ENCODE data around the gene SERPINF2.
"Not testable (repeated sequence)": the region's sequence is repeated elsewhere in the genome, so short reads cannot be mapped to it uniquely, and the experiment has no call there.

Gene SERPINF2

DNA sequence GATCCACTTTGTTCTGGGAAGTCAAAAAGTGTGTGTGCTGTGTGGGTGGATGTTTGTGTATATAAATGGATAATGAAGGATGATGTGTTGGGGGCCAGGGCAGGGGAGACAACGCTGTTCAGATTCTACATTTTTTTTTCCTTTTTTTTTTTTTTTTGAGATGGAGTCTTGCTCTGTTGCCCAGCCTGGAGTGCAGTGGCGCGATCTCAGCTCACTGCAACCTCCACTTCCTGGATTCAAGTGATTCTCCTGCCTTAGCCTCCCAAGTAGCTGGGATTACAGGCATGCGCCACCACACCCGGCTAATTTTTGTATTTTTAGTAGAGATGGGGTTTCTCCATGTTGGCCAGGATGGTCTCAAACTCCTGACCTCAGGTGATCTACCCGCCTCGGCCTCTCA is 22.0 kb downstream of the SERPINF2 start:
- DNase-seq: not testable (repeated sequence)

DNA sequence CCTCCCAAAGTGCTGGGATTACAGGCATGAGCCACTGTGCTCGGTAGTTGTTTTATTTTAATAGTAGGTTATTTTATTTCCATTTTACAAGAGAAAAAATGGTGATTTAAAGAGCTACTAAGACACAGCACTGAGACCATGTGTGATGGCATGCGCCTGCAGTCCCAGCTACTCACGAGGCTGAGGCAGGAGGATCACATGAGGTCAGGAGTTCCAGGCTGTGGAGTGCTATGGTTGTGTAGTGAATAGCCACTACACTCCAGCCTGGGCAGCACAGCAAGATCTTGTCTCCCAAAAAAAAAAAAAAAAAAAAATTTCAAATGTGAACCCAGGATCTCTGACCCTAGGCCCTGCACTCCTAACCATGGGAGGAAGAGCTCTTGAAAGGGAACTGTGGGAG is 22.9 kb downstream of the SERPINF2 start:
- DNase-seq: no peak

DNA sequence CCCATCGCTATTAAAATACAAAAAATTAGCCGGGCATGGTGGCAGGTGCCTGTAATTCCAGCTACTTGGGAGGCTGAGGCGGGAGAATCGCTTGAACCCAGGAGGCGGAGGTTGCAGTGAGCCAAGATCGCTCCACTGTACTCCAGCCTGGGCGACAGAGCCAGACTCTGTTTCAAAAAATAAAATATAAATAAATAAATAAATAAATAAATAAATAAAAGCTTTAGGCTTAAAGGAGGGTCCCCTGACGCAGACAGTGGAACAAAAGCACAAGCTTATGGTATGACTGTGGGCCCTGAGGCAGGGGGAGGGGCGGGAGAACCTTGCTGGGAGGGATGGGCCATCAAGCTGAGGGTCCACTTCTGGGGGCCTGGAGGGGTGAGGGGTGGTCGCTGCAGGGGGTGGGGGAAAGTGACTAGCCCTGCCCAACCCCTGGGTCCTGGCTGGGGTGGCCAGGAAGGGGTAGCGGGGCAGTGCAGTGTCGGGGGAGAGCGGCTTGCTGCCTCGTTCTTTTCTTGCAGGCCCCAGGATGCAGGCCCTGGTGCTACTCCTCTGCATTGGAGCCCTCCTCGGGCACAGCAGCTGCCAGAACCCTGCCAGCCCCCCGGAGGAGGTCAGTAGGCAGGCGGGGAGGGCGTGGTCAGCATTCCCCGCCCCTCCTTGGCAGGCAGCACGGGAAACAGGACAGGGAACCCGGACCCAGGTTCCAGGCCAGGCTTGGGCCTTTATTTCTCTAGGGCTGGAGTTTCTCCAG is 23.9 kb downstream of the SERPINF2 start:
- DNase-seq: no peak

DNA sequence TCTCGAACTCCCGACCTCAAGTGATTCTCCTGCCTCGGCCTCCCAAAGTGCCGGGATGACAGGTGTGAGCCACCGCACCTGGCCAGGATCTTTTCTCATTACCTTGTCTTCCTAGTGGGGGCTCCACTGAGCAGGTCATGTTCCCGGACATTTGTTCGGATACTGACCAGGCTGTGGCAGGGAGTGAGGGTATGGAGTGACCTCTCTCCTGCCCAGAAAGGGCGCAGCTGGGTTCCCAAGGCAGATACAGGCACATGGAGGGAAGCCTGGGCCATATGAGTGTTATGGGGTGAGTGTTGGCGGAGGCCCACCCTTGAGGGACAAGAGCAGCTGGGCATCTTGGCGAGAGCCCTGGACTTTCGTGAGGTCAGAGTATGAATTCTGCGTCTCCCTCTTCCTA is 24.7 kb downstream of the SERPINF2 start:
- no peak for DNase-seq

DNA sequence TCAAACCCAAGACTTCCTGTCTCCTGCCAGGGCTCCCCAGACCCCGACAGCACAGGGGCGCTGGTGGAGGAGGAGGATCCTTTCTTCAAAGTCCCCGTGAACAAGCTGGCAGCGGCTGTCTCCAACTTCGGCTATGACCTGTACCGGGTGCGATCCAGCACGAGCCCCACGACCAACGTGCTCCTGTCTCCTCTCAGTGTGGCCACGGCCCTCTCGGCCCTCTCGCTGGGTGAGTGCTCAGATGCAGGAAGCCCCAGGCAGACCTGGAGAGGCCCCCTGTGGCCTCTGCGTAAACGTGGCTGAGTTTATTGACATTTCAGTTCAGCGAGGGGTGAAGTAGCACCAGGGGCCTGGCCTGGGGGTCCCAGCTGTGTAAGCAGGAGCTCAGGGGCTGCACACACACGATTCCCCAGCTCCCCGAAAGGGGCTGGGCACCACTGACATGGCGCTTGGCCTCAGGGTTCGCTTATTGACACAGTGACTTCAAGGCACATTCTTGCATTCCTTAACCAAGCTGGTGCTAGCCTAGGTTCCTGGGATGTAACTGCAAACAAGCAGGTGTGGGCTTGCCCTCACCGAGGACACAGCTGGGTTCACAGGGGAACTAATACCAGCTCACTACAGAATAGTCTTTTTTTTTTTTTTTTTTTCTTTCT is 27.3 kb downstream of the SERPINF2 start:
- no peak for DNase-seq

DNA sequence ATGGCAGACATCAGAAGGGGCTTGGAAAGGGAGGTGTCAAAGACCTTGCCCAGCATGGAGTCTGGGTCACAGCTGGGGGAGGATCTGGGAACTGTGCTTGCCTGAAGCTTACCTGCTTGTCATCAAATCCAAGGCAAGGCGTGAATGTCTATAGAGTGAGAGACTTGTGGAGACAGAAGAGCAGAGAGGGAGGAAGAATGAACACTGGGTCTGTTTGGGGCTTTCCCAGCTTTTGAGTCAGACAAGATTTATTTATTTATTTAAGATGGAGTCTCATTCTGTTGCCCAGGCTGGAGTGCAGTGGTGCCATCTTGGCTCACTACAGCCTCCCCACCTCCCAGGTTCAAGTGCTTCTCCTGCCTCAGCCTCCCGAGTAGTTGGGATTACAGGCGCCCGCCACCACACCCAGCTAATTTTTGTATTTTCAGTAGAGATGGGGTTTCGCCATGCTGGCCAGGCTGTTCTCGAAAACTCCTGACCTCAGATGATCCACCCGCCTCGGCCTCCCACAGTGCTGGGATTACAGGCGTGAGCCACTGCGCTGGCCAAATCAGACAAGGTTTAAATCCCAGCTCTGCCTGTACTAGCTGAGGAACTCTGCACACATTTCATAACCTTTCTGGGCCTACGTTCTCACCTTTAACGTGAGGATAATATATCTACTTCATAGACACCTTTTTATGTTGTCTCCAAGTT is 30.5 kb downstream of the SERPINF2 start:
- DNase-seq: not testable (repeated sequence)

DNA sequence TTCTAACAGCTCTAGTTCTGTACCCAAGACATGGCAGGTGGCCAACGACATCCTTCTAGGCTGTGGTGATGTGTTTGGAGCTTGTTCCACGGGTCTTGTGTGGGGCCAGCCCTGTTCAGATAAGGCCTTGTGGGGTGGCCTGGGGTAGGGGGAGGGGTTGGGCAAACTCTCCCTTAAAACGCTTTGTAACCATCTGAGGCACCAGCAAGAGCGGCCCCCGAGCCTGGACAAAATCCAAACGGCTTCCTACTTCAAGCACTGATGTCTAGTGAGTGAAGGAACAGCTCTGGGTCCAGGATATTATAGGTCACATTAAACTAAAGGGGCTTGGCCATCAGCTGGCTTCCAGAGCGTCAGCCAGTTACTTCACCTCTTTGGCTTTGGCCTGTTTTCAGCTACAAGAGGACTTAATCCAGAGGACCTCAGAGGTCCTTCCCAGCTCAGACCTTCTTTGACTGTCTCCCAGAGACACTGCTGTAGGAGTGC is 31.1 kb downstream of the SERPINF2 start:
- no peak for DNase-seq

DNA sequence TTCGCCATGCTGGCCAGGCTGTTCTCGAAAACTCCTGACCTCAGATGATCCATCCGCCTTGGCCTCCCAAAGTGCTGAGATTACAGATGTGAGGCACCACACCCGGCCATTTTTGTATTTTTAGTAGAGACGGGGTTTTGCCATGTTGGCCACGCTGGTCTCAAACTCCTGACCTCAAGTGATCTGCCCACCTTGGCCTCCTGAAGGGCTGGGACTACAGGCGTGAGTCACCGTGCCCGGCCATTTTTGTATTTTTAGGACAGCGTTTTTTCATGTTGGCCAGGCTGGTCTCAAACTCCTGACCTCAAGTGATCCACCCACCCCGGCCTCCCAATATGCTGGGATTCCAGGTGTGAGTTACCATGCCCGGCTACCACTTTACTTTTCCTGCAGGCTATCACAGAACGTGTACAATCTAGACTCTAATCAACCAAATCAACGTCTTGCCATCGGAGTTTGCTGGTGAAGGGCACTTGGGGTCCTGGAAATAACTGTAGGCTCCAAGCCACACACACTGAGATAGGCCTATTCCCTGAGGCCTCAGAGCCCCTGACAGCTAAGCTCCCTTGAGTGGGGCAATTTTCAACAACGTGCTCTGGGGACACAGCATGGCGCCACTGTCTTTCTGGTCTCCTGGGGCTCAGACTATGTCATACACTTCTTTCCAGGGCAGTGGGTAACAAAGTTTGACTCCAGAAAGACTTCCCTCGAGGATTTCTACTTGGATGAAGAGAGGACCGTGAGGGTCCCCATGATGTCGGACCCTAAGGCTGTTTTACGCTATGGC is 31.9 kb downstream of the SERPINF2 start:
- no peak for DNase-seq

DNA sequence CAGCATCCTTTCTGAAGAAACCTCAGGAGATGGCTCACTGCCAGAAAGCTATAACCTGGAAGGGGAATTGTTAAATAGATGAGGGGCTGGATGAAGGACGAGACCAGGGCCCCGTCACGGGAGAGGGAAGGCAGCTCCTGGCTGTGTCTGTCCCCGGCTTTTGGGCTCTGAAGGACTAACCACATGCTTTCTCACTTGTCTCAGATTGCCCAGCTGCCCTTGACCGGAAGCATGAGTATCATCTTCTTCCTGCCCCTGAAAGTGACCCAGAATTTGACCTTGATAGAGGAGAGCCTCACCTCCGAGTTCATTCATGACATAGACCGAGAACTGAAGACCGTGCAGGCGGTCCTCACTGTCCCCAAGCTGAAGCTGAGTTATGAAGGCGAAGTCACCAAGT is 33.7 kb downstream of the SERPINF2 start:
- DNase-seq: no peak

DNA sequence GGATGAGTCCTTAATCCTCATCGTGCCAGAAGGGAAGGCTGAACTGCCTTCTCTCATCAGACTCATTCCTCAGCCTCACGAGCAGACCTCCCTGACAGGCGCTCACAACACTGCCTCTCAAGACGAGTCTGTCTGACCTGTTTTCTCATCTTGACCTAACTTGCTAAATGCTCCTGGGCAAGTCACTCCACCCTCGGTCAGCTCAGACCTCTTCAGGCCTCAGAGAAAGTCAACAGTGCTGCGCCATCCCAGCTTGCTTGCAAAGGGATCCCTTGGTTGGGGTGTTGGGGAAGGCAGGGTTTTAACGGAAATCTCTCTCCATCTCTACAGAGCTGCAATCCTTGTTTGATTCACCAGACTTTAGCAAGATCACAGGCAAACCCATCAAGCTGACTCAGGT is 34.2 kb downstream of the SERPINF2 start:
- DNase-seq: no peak

DNA sequence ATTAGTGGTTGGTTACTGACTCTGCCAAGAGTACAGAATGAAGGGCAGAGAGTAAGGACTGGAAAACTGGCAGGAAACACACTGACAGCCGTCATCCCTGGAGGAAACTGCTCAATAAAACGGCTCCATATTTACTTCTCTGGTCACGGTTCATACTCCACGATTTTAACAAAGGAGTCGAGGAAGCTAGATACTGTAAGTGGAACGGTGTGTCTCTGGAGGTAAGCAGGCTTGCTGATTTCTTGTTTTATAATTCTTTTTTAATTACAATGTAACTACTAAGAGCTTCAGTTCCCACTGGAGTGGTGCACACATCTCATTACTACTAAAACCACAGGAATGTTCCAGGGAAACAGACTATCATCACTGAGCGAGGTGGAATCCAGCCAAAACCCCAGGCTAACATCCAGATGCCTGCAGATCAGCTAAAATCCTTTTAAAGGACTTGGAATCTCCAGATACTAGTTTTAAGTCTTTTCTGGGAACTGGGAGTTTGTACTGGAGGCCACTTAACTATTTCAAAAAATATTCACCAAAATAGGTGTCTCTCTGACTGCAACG is 37.0 kb downstream of the SERPINF2 start:
- DNase-seq: no peak

DNA sequence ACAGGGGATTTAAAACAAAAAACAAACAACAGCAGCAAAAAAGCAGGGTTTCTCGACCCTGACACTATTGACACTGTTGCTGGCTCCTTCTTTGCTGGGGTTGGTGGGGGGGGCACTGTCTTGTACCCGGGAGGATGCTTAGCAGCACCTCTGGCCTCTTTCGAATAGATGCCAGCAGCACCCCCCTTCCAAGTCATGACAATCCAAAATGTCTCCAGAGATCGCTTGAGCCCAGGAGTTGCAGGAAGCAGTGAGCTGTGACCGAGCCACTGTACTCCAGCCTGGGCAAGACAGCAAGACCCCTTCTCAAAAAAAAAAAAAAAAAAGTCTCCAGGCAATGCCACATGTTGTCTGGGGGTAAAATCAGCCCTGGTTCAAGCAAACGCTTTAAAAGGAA is 39.5 kb downstream of the SERPINF2 start:
- DNase-seq: no peak

DNA sequence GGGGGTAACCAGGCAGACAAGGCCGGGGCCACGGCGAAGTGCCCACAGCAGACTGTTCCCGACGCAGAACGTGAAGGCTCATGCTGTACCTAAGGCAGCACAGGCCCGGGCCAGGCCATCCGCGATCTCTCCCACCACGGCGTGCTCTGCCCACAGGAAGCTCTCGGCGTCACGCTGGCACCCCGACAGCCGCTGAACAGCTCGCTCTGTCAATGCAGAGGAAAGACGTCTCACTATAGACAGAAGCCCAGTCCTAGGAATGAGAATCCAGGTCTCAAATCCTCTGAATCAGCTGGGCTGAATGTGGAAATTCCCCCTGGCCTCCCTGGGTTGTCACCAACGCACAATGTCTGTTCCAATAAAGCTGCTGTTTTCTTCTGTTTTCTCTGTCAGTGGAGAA is 40.6 kb downstream of the SERPINF2 start:
- DNase-seq: no peak

DNA sequence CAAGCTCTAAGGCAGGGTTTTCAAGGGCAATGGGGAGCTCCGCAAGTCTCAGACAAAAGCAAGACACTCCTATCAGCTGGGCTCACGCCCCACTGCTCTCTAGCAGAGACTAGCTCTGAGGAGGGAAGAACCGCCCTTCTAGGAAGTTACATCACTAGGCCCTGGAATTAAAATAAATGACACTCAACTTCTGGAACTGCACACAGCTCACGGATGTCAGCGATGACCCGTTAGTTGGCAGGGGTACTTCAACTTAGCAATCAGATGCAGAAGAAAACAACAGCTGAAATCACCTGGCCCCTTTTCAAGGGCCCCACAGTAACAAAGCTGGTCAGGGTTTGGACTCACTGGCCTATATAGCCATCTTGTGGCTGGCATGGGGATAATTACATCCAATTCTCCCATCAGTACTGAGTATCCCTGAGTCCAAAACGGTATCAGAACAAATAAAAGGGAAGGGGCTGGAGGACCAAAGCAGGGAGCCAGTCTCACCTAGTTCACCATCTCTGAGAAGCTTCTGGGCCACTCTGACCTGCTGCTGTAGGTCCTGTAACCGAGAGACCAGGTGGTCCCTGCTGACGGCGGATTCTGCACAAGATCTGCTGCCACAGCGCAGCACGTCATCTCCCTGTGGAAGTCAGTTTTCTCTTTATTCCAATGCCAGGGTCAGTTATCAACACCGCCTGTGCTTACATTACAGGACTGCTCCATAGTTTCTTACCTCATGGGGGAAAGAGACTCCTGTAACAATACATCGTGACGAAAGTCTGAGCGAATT is 41.4 kb downstream of the SERPINF2 start:
- no peak for DNase-seq

DNA sequence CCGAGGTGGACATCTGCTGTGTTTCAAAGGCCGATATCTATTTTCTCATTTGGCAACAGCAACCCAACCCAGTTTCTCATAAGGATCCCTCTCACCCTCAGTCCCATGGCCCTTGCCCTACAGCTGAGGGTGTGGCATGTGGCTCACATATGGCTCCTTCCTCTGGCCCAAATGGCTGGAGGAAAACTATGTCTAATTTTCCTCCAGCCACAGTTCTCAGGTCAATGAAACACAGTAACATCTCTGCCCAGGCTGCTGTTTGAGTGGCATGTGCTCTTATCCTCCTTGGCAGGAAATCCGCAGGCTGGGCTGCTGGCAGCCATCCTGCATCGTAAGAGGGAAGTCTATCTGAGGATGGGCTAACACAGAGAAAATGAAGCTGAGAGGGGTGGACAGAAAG is 43.3 kb downstream of the SERPINF2 start:
- DNase-seq: no peak

DNA sequence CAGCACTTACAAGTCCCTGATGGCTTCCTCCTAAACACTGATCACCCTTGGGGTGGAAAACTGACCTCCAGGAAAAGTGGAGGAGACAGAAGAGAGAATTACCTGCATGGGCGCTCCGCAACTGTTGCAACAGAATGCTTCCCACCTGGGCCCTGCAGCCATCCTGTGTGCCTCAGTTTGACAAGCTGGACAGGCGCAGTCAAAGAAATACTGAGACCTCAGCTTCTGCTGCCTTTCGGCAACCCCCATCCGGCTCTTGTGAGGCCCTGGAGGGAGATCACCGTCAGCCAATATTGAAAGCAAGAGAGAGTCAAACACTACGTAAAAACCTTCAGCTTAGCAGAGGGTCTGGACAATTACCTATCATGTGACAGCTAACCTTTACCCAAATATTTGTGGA is 44.0 kb downstream of the SERPINF2 start:
- no peak for DNase-seq

DNA sequence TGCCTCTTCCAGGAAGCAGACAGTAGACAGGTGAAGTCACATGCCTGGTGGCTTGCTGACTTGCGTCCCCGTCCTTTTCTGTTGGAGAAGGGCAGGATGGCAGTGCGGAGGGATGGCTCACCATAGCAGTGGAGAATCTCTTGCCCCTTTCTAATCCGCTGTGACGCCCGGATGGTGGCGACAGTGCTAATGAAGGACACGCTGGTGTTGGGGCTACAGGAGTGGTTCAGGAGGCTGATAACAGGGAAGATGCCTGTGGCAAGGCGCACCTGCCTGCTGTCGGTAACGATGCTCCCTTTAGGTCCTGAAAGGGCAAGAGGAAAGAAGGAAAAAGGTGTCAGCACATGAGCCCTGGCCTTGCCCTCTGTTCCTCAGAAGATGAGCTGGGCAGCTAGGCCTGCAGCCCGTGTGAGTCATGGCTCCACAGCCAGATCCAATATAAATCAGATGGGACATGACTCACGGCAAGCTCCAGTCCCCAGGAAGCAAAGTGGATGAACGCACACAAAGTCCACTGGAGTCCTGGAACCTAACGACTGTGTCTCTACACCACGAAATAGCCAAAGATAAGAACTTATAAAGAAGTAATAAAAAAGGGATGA is 44.7 kb downstream of the SERPINF2 start:
- no peak for DNase-seq

DNA sequence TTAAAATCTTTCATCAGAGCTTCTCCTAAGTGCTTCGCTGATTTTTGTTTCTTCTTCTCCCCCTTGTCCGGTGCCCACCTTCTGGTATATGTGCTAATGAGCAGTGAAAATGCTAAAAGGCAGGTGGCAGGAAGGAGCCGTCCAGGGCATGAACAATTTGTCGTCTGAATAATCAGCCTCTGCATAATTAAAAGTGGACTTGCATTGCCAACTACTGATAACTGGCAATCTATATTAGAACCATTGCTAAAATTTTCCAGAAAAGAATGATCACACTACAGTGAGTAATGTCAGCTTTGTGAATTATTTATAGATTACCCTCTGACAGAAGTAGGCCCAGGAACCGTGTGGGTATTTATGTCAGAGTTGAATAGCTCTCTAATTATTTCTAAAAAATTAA is 47.3 kb downstream of the SERPINF2 start:
- DNase-seq: no peak

DNA sequence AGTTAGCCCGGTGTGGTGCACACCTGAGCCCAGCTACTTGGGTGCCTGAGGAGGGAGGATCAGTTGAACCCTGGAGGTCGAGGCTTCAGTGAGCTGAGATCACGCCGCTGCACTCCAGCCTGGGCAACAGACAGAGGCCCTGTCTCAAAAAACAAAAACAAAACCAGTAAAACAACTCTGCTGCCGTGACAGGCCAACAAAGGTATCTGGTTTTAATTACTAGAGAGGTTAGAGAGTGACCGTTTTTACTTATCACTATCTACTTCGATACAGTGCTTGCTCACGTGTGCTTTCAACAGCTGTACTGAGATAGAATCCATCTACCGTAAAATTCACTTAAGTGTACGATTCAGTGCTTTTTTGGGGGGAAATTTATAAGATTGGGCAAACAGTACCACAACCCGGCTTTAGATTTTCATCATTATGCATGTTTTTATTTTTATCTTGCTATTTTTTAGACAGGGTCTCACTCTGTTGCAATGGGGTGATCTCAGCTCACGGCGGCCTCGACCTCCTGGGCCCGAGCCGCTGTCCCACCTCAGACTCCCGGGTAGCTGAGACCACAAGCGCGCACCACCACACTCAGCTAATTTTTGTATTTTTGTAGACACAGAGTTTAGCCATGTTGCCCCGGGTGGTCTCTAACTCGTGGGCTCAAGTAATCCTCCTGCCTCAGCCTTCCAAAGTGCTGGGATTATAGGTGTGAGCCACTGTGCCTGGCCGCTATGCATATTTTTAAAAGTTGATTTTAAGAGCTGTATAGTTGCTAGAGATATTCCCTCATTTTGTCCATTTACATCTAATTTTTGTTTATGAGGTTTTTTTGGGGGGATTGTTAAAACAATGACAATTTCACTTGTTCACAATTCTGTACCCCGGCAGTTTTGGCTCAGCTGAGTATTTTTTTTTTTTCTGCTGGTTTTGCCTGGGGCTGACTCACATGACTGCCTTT is 50.1 kb downstream of the SERPINF2 start:
- no peak for DNase-seq

DNA sequence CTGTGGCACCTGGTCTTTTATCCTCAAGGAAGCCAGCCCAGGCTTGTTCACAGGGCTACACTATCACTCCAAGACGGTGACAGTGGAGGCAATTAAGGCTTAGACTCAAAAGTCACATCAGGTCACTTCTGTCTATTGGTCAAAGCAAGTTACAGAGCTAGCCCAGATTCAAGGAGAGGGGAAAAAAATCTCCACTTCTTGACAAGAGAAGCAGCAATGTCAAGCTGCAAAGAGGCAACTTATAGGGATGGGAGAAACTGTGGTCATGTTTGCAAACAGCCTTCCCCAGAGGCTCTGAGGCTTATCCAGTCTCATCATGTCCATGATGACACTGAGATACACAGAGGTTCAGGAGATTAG is 50.8 kb downstream of the SERPINF2 start:
- no peak for DNase-seq

DNA sequence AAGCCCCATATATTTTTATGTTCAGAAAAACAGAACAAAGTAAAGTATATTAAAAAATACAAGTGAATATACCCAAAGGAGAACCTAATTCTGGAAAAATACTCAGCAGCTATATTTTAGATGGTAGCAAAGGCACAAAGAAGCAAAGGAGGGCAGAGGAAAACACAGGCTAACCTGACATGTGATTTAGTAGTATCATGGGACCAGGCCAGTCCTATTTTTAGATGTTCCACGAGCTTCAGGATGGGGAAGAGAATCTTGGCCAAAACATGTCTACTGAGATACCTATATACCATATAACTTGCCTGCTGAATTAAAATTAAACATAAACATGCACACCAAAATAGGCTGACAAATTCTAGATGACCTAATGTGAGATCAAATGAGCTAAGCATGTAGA is 54.1 kb downstream of the SERPINF2 start:
- DNase-seq: no peak
